GM12872 (cell line): ENCODE data around the gene UBE2E2.

Source experiments
- TF ChIP-seq, protein P1 (sequence below): IDR thresholded peaks from 3 replicates; pipeline ENCODE4 v1.5.1; 2011; ENCODE audit warnings: low read depth, mild to moderate bottlenecking, low read length, moderate library complexity; ENCODE audit not compliant: insufficient read depth

UBE2E2 gene

GRCh38 chr3:23262766-23263165 is 59.6 kb downstream of the UBE2E2 start:
- TF ChIP-seq, protein P1, sequence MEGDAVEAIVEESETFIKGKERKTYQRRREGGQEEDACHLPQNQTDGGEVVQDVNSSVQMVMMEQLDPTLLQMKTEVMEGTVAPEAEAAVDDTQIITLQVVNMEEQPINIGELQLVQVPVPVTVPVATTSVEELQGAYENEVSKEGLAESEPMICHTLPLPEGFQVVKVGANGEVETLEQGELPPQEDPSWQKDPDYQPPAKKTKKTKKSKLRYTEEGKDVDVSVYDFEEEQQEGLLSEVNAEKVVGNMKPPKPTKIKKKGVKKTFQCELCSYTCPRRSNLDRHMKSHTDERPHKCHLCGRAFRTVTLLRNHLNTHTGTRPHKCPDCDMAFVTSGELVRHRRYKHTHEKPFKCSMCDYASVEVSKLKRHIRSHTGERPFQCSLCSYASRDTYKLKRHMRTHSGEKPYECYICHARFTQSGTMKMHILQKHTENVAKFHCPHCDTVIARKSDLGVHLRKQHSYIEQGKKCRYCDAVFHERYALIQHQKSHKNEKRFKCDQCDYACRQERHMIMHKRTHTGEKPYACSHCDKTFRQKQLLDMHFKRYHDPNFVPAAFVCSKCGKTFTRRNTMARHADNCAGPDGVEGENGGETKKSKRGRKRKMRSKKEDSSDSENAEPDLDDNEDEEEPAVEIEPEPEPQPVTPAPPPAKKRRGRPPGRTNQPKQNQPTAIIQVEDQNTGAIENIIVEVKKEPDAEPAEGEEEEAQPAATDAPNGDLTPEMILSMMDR = no peak

- TF ChIP-seq, protein P1 = no peak
These were observed 60.7 kb downstream of the UBE2E2 start for GRCh38 chr3:23263796-23264195.

DNA sequence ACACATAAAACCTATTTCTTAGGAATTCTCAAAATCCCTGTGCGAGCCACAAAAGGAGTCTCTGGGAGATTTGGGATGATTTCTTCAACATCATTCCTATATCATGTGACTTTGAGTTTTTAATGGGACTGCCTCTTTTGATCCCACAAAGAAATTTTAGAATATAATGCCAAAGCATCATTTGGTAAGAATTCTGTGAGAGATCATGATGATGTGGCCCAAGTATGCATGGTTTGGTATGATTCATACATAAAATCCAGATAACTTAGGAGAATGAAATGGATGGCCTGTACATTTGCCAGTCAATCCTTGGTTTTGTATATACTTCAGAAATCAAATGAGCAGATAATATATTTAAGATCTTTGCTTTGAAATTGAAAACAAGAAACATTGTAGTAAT is 61.3 kb downstream of the UBE2E2 start:
- TF ChIP-seq, protein P1 = no peak

DNA sequence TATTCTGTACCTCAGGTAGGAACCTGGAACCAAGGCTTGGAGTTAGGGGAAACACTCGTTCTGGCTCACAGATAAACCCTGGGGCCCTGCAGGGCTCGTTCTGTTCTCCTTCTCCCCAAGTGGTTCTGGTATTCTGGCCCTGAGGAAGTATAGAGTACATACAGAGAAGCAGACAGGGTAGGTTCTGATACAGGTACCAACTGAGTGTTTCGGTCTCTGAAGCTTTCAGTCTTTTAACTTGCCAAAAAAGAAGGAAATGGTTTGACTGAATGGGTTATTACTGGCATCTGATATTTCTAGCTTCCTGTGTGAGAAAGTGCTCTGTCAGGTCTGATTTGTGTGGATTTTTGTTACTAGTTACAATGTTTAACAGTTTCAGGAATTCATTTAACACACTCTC is 67.3 kb downstream of the UBE2E2 start:
- TF ChIP-seq, protein P1 = no peak

GRCh38 chr3:23271876-23272741 is 69.0 kb downstream of the UBE2E2 start:
- TF ChIP-seq, protein P1 = no peak

DNA sequence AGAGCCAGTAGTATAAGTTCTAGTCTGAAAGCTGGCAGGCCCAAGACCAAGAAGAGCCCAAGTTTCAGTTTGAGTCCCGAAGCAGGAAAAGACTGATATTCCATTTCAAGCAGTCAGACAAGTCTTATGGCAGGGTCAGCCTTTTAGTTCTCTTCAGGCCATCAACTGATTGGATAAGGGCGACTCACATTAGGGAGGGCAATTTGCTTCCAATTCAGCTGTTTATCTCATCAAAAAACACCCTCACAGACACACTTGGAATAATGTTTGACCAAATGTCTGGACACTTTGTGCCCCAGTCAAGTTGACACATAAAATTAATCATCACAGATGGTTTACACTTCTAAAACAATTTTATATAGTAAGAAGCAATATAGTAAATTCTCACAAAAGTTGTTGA is 69.7 kb downstream of the UBE2E2 start:
- TF ChIP-seq, protein P1 = no peak

- TF ChIP-seq, protein P1 = no peak
These were observed 71.9 kb downstream of the UBE2E2 start for GRCh38 chr3:23275061-23275460.
